Fibroblast of peridontal ligament (primary cell): Measurements from ENCODE around the gene SMIM22.

Experiments used
- DNase-seq: peaks from one replicate; pipeline ENCODE4 v3.0.0-alpha.2; 2010; ENCODE audit errors: extremely low read depth

Gene SMIM22, protein sequence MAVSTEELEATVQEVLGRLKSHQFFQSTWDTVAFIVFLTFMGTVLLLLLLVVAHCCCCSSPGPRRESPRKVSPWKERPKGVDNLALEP

DNA sequence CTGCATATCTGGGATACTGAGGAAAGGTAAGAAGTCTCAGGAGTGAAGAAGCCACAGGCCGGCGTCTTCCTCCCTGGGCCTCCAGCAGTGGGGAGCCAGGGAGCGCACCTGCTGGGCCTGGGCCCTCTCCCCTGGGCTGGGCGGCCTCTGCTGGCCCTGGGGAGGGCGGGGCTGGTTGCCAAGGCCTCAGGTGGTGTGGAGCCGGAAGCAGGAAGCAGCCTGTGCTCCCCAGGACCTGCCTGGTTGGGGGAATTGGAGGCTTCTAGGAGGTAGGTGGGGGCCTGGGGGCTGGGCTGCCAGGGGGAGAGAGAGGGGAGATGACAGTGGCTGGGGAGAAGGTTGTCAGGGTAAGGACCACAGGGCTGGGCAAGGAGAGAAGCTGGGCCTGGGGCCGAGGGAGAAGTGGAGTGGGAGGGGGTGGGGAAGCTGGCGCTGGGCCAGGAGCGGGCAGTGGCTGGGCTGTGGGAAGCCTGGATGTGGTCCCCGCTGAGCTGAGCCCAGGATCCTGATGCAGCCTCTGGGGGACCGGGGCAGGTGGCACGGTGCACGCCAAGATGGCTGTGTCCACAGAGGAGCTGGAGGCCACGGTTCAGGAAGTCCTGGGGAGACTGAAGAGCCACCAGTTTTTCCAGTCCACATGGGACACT lies at the start of gene SMIM22:
Gene SMIM22, plus strand, starts transcription at position 189 of the 647 bp plus-strand sequence. Its CDS starts 366 bp downstream, at position 555.
- DNase-seq = no peak

DNA sequence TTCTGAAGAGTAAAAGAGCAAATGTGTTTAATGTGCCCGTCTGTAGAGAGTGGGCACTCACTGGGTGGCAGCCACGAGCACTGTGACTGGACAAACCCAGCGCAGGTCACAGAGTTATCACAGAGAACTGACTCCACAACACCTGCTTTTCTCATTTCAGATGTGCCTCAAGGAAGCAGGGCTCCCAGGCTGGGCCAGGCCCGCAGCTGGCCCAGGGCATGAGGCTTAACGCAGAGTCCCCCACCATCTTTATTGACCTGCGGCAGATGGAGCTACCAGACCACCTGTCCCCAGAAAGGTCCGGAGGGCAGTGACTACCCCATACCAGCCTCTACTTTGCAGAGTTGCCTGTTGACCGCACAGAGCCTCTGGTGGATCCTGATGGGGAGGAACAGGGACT lies 49.0 kb upstream of the SMIM22 start:
- no peak for DNase-seq

DNA sequence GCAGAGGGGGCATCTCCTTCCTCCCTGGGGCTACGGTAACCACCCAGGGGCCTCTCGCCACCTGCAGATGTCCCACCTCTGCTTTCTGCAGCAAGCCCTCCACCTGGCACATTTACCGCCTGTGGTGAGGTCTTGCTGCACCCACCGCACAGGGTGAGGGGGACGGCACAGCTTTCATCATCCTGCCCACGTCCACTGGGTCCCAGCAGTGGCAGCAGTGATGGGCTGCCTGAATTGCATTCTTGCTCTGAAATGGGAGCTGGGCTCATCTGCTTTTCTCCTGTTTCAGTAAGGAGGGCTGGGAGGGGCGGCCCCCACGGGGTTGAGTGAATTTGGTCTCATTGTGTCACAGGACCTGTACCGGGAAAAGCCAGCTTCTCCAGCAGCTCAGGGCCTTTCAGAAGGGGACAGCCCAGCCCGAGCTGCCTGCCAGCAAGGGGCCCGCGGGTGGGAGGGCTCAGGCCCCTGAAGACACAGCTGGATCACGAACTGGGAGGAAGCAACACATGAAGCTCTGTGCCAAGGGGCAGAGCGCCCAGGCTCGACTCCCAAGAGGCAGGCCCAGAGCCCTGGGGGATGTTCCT lies 48.1 kb upstream of the SMIM22 start:
- DNase-seq = peak; percentile 34

DNA sequence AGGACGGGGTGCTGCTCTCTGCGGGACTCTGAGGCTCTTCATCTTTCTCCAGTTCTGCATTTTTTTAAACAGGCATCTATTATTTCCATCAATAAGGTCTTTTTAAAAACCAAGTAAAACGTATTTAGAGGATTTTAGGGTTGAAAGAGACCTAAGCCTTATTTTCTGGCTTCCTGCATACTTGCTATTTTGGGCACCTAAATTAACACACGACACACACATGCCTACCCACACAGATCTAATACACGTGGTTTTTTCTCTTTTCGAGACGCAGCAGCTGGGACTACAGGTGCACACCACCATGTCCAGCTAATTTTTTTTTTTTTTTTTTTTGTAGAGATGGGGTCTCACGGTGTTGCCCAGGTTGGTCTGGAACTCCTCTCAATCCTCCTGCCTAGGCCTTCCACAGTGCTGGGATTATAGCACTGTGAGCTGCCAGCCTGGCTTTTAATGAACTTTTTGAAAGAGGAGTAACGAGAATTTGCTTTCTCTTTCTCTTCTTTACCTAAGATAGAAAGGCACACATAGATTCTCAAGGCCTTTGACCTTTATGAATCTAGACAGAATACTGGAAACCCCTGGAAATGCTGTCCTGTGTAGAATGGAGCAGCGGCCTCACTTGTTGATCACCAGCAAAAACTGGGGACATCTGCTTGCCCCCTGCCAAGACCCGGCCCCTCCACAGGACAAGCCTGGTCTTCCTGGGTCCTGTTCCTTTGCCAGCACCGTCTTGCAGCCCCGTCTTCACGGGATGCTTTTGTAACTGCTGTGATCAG lies 47.1 kb upstream of the SMIM22 start:
- DNase-seq = no peak

DNA sequence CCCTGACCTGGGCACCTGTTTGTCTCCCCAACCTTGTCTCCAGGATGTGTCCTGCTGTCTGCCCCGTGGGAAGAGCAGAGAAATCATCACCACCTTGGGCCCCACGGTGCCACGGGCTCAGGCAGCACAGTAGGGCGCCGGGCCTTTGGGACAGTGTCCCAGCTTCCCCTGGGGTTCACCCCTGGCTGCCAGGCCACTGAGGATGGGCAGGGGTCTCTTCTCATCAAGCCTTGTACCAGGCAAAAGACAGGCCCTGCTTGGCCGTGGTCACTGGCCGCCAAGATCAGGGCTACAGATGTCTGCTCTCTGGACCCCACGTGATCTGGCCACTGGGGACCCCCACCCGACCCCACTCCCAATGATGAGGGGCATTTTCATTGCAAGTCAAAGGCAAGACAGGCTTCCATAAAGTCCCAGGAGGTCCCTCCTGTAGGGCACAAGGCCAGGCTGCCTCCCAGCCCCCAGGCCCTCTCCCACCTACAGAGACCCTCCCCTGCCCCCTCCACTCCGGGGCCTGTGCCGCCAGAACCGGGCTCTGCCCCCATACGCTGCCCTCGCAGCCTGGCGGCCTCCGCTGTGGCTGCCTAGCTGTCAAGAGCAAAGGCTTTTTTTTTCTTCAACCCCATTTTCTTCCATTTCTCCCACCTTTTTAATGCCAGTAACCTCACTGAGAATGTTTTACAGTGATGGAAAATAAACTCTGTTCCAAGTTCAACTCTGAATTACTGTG lies 46.3 kb upstream of the SMIM22 start:
- no peak for DNase-seq

DNA sequence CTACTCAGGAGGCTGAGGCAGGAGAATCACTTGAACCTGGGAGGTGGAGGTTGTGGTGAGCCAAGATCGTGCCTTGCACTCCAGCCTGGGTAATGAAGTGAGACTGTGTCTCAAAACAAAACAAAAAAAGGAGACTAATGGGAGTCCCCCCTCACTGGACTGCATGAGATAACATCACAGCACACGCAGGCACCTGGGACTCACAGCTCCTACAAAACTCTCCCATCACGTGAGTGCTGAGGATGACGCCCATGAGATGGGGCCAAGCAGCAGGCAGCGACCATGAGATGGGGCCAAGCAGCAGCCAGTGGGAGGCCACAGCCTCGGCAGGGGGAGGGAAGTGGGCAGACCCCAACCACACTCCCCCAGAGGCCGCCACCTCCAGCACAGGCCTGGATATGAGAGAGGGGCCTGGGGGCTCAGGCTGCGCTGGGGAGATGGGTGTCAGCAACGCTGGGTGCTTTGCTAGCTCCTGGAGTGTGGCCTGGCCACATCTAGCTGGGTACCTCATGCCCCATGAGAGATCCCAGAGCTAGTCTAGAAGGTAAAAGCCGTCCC lies 45.4 kb upstream of the SMIM22 start:
- DNase-seq = no peak

DNA sequence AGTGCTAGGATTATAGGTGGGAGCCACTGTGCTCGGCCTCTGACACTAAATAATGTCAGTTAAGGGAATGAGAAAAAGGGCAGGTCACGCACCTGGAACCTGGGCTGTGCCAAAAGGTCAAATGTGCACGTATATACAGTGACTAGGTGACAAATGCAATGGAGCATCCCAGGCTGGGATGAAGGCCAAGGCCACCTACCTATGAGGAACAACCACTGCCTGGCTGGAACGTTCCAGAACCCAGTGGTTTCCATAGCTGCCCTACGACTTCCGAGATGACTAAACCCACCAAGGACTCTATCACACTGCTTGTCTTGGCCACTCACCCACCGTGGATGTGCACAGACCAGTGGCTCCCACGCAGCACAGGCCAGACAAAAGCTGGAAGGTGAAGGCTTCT lies 44.3 kb upstream of the SMIM22 start:
- no peak for DNase-seq

DNA sequence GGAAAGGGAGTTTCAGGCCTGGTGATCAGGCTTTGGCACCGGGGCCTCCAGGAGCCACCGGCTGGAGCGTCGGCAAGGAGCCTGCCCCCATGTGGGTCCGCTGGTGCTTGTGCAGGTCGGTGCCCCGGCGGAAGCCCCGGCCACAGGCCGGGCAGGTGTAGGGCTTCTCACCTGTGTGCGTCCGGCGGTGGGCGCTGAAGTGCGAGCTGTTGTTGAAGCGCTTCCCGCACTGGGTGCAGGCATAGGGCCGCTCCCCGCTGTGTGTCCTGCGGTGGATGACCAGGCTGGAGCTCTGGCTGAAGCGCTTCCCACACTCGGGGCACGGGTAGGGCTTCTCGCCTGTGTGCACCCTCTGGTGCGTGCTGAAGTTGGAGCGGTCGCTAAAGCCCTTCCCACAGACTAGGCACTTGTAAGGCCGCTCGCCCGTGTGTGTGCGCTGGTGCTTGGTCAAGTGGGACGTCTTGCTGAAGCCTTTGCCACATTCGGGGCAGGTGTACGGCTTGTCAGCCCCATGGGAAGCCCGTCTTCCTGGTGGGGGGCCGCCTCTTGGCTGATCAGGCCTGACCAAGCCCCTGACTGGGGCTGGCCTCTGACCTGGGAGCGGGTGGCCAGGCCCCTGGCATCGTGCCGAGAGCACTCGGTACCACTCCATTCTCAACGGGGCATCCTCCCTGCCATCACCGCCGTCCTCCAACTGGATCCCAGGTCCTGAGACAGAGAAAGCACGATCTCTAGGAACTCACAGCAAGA lies 42.6 kb upstream of the SMIM22 start:
- DNase-seq = no peak

DNA sequence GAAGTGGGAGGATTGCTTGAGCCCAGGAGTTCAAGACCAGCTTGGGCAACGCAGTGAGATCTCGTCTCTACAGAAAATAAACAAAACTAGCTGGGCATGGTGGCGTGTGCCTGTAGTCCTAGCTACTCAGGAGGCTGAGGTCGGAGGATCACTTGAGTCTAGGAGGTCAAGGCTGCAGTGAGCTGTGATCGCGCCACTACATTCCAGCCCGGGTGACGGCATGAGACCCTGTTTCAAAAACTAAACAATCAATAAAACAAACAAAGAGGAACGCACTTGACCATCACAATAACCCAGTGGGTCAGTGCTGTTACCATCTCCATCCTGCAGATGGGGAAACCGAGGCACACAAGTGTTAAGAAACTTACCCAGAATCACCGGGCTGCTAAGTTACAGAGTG lies 41.9 kb upstream of the SMIM22 start:
- no peak for DNase-seq

DNA sequence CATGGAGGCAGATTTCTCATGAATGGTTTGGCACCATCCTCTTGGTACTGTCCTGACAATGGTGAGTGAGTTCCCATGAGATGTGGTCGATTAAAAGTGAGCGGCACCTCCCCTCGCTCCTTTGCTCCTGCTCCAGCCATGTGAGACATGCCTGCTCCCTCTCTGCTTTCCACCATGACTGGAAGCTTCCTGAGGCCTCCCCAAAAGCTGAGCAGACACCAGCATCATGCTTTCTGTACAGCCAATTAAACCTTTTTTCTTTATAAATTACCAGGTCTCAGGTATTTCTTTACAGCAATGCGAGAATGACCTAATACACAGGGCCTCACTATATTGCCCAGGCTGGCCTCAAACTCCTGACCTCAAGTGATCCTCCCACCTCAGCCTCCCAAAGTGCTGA lies 40.3 kb upstream of the SMIM22 start:
- no peak for DNase-seq

DNA sequence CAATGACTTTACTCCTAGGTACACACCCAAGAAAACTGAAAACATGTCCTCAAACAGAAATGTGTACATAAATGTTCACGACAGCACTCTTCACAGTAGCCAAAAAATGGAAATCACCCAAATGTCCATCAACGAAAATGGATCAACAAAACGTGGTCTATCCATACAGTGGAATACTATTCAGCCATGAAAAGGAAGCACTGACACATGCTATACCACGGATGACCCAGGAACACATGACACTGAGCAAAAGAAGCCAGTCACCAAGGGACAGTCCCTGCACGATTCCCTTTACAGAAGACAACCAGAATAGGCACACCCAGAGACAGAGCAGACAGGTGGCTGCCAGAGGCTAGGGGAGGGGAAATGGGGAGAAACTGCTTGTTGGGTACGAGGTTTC lies 39.5 kb upstream of the SMIM22 start:
- no peak for DNase-seq

DNA sequence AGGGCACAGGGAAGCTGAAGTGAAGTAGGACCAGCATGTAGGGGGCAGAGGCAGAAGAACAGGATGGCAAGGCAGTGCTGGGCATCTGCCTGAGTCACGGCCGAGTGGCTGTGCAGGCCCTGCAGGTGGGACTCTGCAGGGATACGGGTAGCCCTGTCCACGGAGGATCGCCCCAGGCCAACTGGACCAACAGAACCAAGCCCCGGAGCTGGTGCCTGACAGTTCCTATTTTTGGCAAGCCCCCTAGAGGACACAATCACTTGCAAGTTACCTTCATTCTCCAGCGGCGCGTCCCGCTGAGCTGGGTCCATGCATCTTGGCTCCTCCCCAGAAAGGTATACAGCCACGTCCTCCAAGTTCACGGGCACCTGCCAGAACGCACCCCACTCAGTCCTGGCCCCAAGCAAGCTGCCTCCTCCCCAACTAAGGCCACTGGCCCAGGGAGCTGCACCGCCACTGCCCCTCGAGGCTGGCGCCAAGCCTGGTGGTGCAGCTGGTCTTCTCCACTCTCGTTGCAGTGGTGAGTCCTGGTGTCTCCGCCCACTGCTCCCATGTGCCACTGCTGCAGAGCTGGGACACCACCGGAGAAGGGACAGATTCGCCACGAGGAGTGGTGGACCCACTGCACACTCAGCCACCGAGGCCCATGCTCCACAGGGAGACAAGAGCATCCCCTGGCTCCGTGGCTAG lies 34.8 kb upstream of the SMIM22 start:
- no peak for DNase-seq

DNA sequence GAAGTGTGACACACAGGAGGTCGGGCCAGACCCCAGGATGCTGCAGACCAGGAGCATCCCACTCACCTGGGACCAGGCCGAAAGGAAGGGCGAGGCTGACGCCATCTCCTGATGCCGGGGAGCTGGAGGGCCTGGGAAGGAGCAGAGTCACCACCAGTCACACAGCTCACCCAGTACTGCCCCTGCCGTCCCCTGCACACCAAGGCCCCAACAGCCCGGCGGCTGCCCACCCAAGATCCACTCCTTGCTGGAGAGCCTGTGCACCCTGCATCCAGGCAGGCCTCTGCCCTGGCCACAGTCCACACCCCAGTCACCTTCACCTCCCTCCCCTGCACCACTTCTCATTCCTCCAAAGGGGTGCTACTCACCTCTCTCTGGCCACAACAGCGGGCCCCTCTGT lies 33.0 kb upstream of the SMIM22 start:
- DNase-seq = no peak

DNA sequence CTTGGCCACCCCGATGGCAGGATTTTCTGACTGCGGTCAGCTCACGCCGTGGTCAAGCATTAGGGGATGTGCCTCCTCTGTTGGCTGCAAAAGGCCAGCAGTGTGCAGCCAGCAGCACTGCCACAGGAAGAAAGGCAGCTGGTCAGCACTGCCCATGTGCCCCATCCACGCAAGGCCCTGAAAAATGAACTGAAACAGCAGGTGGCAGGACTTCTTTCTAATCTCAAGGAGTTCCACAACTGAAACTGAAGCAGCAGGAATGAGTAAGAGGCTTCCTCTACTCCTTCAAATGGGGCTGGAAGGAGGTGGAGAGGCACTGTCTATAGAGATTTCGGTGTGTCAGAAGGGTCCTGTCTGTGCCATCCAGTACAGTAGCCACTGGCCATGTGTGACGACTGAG lies 31.4 kb upstream of the SMIM22 start:
- no peak for DNase-seq

DNA sequence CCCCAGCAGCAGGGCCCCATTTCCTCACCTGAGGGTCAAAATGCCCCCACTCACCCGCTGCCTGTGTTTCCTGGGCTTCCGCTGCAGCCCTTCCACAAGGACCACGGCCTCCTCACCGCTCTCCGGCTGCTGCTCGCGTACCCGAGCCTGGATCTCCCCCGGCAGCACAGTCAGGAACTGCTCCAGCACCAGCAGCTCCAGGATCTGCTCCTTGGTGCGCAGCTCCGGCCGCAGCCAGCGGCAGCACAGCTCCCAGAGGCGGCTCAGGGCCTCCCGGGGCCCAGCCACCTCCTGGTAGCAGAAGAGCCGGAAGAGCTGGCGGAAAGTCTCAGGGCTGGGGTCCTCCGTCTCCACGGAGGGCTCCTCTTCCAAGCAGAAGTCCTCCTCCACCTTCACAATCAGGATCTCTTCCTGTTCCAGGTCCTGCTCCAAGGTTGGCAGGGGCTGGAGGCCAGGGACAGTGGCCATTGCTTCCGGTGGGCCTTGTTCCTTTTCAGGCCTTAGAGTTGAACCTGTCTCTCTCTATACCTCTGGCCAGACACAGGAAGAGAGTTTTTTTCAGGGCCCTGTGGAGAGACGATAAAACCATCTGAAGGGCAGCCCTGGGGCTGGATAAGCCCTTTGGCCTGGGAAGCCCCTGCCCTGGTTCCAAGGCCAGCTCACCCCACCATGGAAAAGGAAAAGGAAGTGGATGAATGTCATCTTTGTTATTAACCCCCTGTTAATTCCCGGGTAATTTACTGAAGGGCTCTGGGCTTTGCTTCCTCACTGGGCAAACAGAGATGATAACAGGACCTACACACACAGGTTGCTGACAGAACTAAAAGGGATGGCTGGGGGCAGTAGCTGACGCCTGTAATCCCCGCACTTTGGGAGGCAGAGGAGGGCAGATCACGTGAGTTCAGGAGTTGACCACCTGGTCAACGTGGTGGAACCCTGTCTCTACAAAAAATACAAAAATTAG lies 29.4 kb upstream of the SMIM22 start:
- no peak for DNase-seq

DNA sequence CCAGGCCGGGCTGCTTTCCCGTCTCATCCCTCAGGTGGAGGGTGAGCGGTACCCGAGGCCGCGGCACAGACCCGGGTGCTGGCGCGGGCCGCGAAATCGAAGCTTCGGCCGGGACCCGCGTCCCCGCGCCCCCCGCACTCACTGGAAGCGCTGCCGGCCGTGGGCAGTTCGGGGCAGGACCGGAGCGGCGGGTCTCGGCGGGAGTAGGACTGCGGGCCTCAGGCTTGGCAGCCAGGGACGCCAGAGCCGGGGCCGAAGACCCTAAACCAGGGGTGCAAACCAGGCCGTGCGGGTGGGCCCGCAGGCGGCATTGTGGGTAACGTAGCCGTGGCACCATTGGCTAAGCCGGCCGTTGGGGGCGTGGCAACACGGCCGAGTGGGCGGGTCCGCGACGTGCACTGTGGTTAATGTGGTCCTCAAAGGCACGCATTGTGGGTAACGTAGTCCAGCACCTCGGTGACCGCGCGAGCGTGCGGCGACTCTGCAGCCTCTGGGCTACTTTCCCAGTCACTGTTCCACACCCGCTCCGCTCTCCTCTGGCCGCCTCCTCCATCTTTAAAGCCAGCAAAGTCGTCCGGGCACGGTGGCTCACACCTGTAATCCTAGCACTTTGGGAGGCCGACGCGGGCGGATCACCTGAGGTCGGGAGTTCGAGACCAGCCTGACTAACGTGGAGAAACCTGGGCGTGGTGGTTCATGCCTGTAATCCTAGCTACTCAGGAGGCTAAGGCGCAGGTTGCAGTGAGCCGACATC lies 28.1 kb upstream of the SMIM22 start, which contains the start of gene ZNF500:
Gene ZNF500, minus strand, starts transcription at position 288 of the 754 bp plus-strand sequence. CDS start 1,184 bp downstream, outside the sequence.
- peak; percentile 93 for DNase-seq

DNA sequence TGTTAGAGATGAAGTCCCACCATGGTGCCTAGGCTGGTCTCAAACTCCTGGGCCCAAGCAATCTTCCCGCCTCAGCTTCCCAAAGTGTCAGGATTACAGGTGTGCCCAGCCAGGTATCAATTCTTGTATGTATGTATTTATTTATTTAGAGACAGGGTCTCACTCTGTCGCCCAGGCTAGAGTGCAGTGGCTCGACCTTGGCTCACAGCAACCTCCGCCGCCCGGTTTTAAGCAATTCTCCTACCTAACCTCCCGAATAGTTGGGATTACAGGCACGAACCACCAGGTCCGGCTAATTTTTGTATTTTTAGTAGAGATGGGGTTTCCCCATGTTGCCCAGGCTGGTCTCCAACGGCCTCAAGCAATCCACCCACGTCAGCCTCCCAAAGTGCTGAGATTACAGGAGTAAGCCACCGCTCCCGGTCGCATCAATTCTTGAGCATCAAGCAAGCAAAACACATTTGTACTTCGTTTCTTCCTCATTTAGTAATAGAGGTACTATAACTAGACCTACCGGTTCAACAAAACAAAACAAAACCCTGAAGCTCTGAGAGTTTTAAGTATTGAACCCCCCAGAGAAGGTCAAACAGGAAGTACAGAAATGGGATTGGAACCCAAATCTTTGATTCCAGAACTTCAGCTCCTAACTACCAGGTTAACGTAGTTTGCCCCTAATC lies 27.2 kb upstream of the SMIM22 start:
- no peak for DNase-seq
